Retinal pigment epithelial cell (primary cell): ENCODE data around the gene UAP1L1.

ENCODE experiments used
- DNase-seq: peaks from one replicate; pipeline ENCODE4 v3.0.0-alpha.2; 2010; ENCODE audit warnings: low read depth
- H3K4me3 ChIP-seq: 2 replicates; pipeline ENCODE4 v1.5.1; 2011; ENCODE audit warnings: mild to moderate bottlenecking, low read length, control low read depth, moderate library complexity
- TF ChIP-seq, protein P1 (sequence below): conservative IDR thresholded peaks from 2 replicates; pipeline ENCODE4 v1.5.1; 2011; ENCODE audit warnings: low read depth, low read length, control low read depth, inconsistent platforms

UAP1L1 gene

DNA sequence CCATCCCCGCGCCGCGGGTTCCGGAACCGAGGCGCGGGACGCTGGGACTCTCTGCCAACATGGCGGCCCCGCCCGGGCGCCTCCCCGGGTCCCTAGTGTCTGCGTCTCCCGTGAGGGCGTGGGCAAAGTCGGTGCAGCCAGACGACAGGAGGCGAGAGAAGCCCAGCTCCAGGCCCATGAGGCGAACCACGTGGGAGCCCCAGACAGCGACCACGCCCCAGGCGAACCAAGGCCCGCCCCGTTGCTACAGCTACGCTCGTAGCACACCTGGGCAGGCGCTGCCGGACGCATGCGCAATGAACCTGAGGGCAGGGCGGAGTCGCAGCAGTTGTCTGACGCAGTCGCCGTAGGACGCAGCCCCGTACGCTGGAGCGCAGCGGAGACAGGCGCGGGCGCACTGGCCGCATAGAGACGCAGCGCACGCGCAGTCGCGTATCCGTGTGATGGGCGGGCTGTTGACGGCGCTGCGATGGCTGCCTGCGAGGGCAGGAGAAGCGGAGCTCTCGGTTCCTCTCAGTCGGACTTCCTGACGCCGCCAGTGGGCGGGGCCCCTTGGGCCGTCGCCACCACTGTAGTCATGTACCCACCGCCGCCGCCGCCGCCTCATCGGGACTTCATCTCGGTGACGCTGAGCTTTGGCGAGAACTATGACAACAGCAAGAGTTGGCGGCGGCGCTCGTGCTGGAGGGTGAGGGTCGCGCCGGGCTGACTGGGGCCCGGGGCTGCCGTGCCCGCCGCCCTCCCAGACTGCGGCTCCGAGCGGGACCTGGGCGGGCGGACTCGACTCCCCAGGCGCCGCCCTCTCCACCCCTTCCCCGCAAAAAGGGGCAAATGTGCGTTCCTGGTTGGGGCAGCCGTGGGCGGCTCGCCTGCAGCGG lies 9.5 kb downstream of the UAP1L1 start, which contains the start of gene MAN1B1:
Gene MAN1B1, plus strand, starts transcription at position 455 of the 878 bp plus-strand sequence. Its CDS starts 15 bp downstream, at position 470.
- TF ChIP-seq, protein P1, sequence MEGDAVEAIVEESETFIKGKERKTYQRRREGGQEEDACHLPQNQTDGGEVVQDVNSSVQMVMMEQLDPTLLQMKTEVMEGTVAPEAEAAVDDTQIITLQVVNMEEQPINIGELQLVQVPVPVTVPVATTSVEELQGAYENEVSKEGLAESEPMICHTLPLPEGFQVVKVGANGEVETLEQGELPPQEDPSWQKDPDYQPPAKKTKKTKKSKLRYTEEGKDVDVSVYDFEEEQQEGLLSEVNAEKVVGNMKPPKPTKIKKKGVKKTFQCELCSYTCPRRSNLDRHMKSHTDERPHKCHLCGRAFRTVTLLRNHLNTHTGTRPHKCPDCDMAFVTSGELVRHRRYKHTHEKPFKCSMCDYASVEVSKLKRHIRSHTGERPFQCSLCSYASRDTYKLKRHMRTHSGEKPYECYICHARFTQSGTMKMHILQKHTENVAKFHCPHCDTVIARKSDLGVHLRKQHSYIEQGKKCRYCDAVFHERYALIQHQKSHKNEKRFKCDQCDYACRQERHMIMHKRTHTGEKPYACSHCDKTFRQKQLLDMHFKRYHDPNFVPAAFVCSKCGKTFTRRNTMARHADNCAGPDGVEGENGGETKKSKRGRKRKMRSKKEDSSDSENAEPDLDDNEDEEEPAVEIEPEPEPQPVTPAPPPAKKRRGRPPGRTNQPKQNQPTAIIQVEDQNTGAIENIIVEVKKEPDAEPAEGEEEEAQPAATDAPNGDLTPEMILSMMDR = no peak

DNA sequence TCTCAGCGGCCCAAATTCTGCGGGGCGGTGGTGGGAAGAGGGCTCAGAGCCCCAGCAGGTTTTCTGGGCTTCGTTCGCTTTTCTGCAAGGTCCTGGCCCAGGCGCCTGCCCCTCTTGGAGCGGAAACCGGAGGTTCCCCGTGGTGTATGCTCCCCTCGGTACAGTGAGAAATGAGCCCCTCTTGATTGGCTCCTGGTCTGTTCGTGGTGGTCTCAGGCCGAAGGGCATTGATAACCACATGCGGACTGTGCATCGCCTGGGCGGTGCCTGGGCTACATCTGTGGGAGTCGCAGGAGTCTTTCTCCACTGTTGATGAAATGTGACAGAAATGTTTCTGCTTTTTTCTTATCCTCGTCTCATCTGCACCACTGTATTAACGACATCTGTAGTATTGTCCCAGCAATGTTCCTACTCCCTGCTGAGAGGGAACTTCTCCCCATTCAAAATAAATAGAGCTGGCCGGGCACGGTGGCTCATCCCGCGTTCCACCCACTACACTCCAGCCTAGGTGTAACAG lies 10.2 kb downstream of the UAP1L1 start:
- peak overlapping the region; percentile 72 for H3K4me3 ChIP-seq
- TF ChIP-seq, protein P1 = no peak
- DNase-seq = no peak

More for the DNA sequence above, 9.5 kb downstream of the UAP1L1 start, which contains the start of gene MAN1B1:
- H3K4me3 ChIP-seq = peak within 1 kb of the TSS; percentile 72
- DNase-seq = peak; percentile 95

DNA sequence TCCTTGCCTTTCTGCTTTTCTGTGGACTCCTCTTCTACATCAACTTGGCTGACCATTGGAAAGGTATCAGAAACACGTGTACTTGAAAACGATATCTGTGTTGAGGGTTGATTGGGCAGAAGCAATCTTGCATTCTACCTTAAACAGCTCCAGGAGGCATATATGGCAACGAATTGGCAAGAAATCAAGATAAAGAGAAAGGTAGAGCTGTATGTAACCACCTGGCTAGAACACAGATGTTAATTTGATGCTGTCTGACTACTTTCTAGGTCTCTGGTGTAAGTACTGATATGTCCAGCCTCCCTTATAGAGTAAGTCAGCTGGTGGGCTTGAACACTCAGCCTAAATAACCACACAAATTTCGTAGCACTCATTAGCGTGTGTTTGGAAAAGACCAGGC lies 10.8 kb downstream of the UAP1L1 start:
- no peak for DNase-seq
- TF ChIP-seq, protein P1 = no peak
- H3K4me3 ChIP-seq = no peak overlapping the region

DNA sequence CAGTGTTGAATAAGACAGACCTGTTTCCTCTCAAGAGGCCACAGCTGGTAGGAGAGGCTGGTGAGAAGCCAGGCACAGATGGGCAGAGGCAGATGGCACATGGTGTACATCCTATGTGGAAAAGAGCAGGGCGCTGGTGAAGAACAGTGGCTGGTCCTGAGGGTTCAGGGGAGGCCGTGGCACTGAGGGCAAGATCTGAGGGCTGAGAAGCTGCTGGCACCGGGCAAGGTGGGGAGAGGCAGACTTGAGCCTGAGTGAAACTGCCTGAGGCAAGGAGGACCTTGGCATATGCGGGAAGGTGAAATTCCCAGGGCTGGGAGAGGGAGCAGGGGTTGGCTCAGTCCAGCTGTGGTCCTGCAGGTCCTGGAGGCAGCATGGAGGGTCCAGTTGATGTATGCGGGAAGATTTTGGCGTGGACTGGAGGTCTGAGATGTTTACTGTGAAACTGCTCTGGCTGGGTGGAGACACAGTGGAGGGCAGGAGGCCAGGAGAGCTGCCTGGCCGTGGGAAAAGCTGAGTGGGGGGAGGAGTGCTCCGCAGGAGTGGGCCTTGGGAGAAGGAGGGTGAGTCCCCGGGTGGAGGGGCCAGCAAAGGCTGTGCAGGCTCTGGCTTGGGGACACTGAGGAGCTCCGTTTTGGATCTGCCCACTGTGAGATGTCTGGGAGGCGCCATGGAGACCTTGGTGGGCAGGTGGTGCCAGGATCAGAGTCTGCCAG lies 12.1 kb downstream of the UAP1L1 start:
- TF ChIP-seq, protein P1 = no peak
- no peak for DNase-seq
- H3K4me3 ChIP-seq = no peak overlapping the region

DNA sequence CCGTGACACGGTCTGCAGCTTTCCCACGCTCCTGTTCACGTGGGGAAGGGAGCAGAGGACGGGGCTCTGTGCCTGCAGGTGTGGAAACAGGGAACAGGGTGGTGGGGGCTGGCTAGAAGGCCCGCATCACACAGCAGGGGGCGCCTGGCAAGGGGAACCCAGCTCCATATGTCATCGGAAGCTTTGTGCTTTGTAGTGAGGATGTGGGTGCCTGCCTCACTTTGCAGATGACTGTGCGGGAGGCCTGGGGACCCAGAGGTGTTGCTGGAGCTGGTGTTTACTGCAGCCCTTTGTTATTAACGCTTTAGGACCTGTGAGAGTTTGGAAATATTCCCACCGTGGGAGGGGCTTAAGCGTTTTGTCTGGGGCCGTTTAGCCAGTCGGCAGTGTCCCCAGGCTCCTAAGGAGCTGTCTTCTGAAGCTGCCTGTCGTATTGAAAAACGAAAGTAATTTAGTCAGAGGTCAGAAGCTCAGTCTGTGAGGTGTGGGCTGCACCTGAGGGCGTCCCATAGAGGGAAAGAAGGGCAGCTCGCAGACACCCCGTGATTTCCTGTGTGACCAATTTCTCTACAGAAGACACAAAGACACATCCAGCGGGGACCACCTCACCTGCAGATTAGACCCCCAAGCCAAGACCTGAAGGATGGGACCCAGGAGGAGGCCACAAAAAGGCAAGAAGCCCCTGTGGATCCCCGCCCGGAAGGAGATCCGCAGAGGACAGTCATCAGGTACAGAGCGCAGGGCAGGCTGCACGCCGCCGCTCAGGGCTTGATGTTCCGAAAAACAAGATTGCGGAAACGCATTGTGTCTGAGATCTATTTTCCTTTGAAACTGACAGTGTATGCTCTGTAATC lies 18.6 kb downstream of the UAP1L1 start:
- TF ChIP-seq, protein P1 = peak; percentile 26
- no peak overlapping the region for H3K4me3 ChIP-seq
- no peak for DNase-seq

DNA sequence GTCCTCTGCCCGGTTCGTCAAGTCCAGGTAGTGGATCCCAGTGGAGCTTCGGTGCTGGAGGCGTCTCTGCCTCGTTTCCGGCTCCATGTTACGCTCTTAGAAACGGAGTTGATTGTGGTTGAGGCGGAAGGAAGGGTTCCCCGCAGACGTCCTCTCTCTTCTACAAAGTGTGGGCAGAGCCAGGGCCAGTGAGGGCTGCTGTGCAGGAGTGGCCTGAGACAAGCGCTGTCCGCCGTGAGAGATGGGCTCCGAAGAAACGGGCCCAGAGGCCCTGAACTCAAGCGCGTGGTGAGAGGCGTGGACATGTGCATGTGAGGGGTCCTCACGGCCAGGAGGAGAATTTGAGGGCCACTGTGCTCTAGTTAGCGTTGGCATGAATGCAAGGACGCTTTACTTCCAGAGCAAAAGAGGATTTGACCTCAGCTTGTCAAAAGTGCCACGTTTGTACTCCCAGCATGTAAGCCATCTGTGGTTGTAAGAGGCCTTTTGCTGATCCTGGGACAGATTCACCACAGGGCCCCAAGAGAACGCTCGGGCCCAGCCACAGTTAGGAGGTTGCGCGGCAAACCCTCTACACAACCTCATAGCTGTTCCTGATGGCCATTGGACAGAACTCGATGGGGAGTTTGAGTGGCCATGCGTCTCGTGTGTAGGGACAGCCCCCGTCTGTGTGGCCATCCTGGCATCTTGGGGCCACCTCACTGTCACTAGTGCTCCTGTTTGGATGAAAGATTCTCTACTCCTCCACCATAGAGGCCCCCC lies 19.6 kb downstream of the UAP1L1 start:
- H3K4me3 ChIP-seq = no peak overlapping the region
- no peak for DNase-seq
- TF ChIP-seq, protein P1 = no peak
